IMR-90 (cell line): Measurements from ENCODE around the gene FATE1. TPM values are rescaled to one million over a fixed set of nuclear protein-coding genes. Genes with fewer than 3 reads are reported as not detected.
A peak's percentile ranks its signal among the peaks of the same experiment; 100 is the strongest.

Experiments
- ATAC-seq: fragments of 200-7000 bp; cut with Tn5 transposase; 2 replicates; pipeline ENCODE4 v1.9.1; 2020; ENCODE audit warnings: low read depth, mild to moderate bottlenecking, moderate library complexity
- BruUV-seq: library from RNA; stranded (reverse); fragments of 400-500 nt; replicated peaks from 2 replicates; lab custom pipeline; 2021; lab: Mats Ljungman, UMichigan
- CTCF ChIA-PET: fragments of 300-600 bp; formaldehyde crosslinking; extraction: SDS; loops from one replicate; lab custom pipeline; 2021; ENCODE audit warnings: antibody characterized with exemption; lab: Yijun Ruan, JAX
- POLR2A ChIA-PET: fragments of 300-600 bp; sonication (Branson Sonifier 250); formaldehyde crosslinking; loops from one replicate; lab custom pipeline; 2022; ENCODE audit warnings: antibody characterized with exemption; ENCODE audit not compliant: unreplicated experiment; lab: Charles Lee
- DNase-seq: peaks from one replicate; pipeline ENCODE4 v3.0.0; 2013
- H2AFZ ChIP-seq: replicated peaks from 2 replicates; pipeline ENCODE3; 2013; ENCODE audit warnings: low read length, mild to moderate bottlenecking; ENCODE audit not compliant: poor library complexity
- H2AK5ac ChIP-seq: 2 replicates; pipeline ENCODE4 v1.6.1; 2013; ENCODE audit warnings: low read depth, low read length, inconsistent platforms
- H2AK9ac ChIP-seq: replicated peaks from 2 replicates; pipeline ENCODE3; 2013; ENCODE audit warnings: mild to moderate bottlenecking, low read depth, low read length, moderate library complexity; ENCODE audit not compliant: poor library complexity
- H2BK120ac ChIP-seq: 2 replicates; pipeline ENCODE4 v1.6.1; 2013; ENCODE audit warnings: low read depth, low read length, inconsistent platforms
- H2BK15ac ChIP-seq: 3 replicates; pipeline ENCODE4 v1.6.1; 2013; ENCODE audit warnings: low read depth, low read length, inconsistent platforms
- H2BK20ac ChIP-seq: 2 replicates; pipeline ENCODE4 v1.6.1; 2013; ENCODE audit warnings: low read depth, mild to moderate bottlenecking, inconsistent platforms, low read length, moderate library complexity
- H2BK5ac ChIP-seq: 2 replicates; pipeline ENCODE4 v1.6.1; 2013; ENCODE audit warnings: mild to moderate bottlenecking, low read depth, low read length, inconsistent platforms; ENCODE audit not compliant: poor library complexity, severe bottlenecking
- H3K14ac ChIP-seq: replicated peaks from 2 replicates; pipeline ENCODE4 v1.6.1; 2013; ENCODE audit warnings: low read depth, low read length, inconsistent platforms
- H3K18ac ChIP-seq: 2 replicates; pipeline ENCODE4 v1.6.1; 2013; ENCODE audit warnings: low read depth, low read length, control low read depth
- H3K23ac ChIP-seq: 2 replicates; pipeline ENCODE4 v1.6.1; 2013; ENCODE audit warnings: low read depth, low read length, inconsistent platforms
- H3K27ac ChIP-seq: 2 replicates; pipeline ENCODE4 v1.5.1; 2013; ENCODE audit warnings: mild to moderate bottlenecking, control low read depth, low read length; ENCODE audit not compliant: insufficient read depth
- H3K27me3 ChIP-seq: 2 replicates; pipeline ENCODE4 v1.6.1; 2013; ENCODE audit warnings: low read length; ENCODE audit not compliant: control insufficient read depth, insufficient read depth
- H3K36me3 ChIP-seq: 2 replicates; pipeline ENCODE4 v1.6.1; 2013; ENCODE audit warnings: low read length, mixed read lengths; ENCODE audit not compliant: control insufficient read depth, insufficient read depth
- H3K4ac ChIP-seq: 2 replicates; pipeline ENCODE4 v1.6.1; 2013; ENCODE audit warnings: low read depth, low read length, inconsistent platforms
- H3K4me1 ChIP-seq: 2 replicates; pipeline ENCODE4 v1.6.1; 2013; ENCODE audit warnings: low read length, mixed read lengths; ENCODE audit not compliant: control insufficient read depth, insufficient read depth
- H3K4me2 ChIP-seq: 2 replicates; pipeline ENCODE4 v1.6.1; 2013; ENCODE audit warnings: low read depth, mild to moderate bottlenecking, control low read depth, low read length, moderate library complexity
- H3K4me3 ChIP-seq: 2 replicates; pipeline ENCODE4 v1.5.1; 2013; ENCODE audit warnings: low read depth, mild to moderate bottlenecking, control low read depth, low read length, moderate library complexity; ENCODE audit not compliant: insufficient read depth
- H3K56ac ChIP-seq: 2 replicates; pipeline ENCODE4 v1.6.1; 2013; ENCODE audit warnings: low read length, inconsistent platforms; ENCODE audit not compliant: insufficient read depth; ENCODE audit errors: extremely low read depth
- H3K79me1 ChIP-seq, 2 experiments: 2 replicates each; pipeline ENCODE4 v1.6.1; 2013; ENCODE audit warnings: low read length in 2 of 2, inconsistent platforms in 1 of 2, low read depth in 1 of 2
- H3K9ac ChIP-seq: 2 replicates; pipeline ENCODE4 v1.6.1; 2013; ENCODE audit warnings: low read depth, low read length, control low read depth
- H3K9me1 ChIP-seq: 2 replicates; pipeline ENCODE4 v1.6.1; 2013; ENCODE audit warnings: low read length, inconsistent platforms; ENCODE audit not compliant: insufficient read depth
- H3K9me3 ChIP-seq: 2 replicates; pipeline ENCODE4 v1.6.1; 2013; ENCODE audit warnings: low read length; ENCODE audit not compliant: control insufficient read depth, insufficient read depth
- H4K20me1 ChIP-seq: 2 replicates; pipeline ENCODE4 v1.6.1; 2013; ENCODE audit warnings: low read length, inconsistent platforms; ENCODE audit not compliant: insufficient read depth
- H4K5ac ChIP-seq: 2 replicates; pipeline ENCODE4 v1.6.1; 2013; ENCODE audit warnings: mild to moderate bottlenecking, low read depth, low read length, control low read depth
- H4K8ac ChIP-seq, 2 experiments: 2 replicates each; pipeline ENCODE4 v1.6.1; 2013; ENCODE audit warnings: low read depth in 2 of 2, low read length in 2 of 2, control low read depth in 1 of 2, inconsistent platforms in 1 of 2
- H4K91ac ChIP-seq: 2 replicates; pipeline ENCODE4 v1.6.1; 2013; ENCODE audit warnings: low read depth, low read length, inconsistent platforms; ENCODE audit not compliant: insufficient read depth
- BHLHE40 ChIP-seq: fragments of 150-350 bp; IDR thresholded peaks from 2 replicates; pipeline ENCODE4 v1.6.1; 2016; ENCODE audit warnings: mild to moderate bottlenecking, low read depth, low read length
- CHD1 ChIP-seq: IDR thresholded peaks from 2 replicates; pipeline ENCODE4 v1.6.1; 2012; ENCODE audit warnings: low read depth, low read length, improper control_type of control experiment
- FOS ChIP-seq: fragments of 150-350 bp; IDR thresholded peaks from 2 replicates; pipeline ENCODE4 v1.6.1; 2016; ENCODE audit warnings: low read depth, low read length
- MAFK ChIP-seq: IDR thresholded peaks from 2 replicates; pipeline ENCODE4 v1.6.1; 2012; ENCODE audit warnings: low read depth, low read length, improper control_type of control experiment
- MAZ ChIP-seq: IDR thresholded peaks from 2 replicates; pipeline ENCODE4 v1.6.1; 2012; ENCODE audit warnings: low read depth, mild to moderate bottlenecking, low read length, improper control_type of control experiment, moderate library complexity, borderline replicate concordance
- MXI1 ChIP-seq: IDR thresholded peaks from 2 replicates; pipeline ENCODE4 v1.6.1; 2012; ENCODE audit warnings: low read depth, mild to moderate bottlenecking, low read length, moderate library complexity, borderline replicate concordance
- RCOR1 ChIP-seq: IDR thresholded peaks from 2 replicates; pipeline ENCODE4 v1.6.1; 2012; ENCODE audit warnings: mild to moderate bottlenecking, low read length, improper control_type of control experiment; ENCODE audit not compliant: insufficient replicate concordance
- SMC3 ChIP-seq: fragments of 150-350 bp; IDR thresholded peaks from 2 replicates; pipeline ENCODE4 v1.6.1; 2016; ENCODE audit warnings: low read depth, mild to moderate bottlenecking, antibody characterized with exemption, low read length, moderate library complexity
- WGBS, 2 experiments: methylation state at CpG; one replicate each; pipeline versions ENCODE4 v1.1.5 to v1.1.7; 2013; ENCODE audit warnings: missing lambda C conversion rate in 2 of 2; ENCODE audit not compliant: insufficient read length in 1 of 2; ENCODE audit errors: extremely low coverage in 2 of 2; 5-methylcytosine and 5-hydroxymethylcytosine counted together
- dilution Hi-C: fragments of 300-500 bp; cut with HindIII; formaldehyde crosslinking; loops from one replicate; pipeline ENCODE4 v1.14.3; 2018; ENCODE audit warnings: low sequenced_read_pairs; ENCODE audit not compliant: unreplicated experiment
- in situ Hi-C: fragments of 300-500 bp; cut with MboI; formaldehyde crosslinking; loops from 3 replicates; pipeline ENCODE4 v1.14.3; 2019; ENCODE audit warnings: low sequenced_read_pairs, inconsistent platforms, mixed read lengths
- intact Hi-C: fragments of 100-400 bp; cut with micrococcal nuclease; formaldehyde crosslinking; loops from 2 replicates; pipeline ENCODE4 v1.10.0; 2022
- polyA plus RNA-seq, 3 experiments: library from polyadenylated mRNA; depleted of rRNA; stranded (reverse); fragments of >200 nt; gene quantifications; 2 replicates each; pipeline ENCODE4 v1.2.3, GENCODE V29; 2012; ENCODE audit warnings: low replicate concordance in 1 of 3
- total RNA-seq: library from RNA; depleted of rRNA; stranded (reverse); fragments of >200 nt; gene quantifications from 2 replicates; pipeline ENCODE4 v1.2.3, GENCODE V29; 2012
- TF ChIP-seq, protein P1 (sequence below): fragments of 150-350 bp; IDR thresholded peaks from 2 replicates; pipeline ENCODE4 v1.6.1; 2016; ENCODE audit warnings: low read depth, mild to moderate bottlenecking, low read length, moderate library complexity, borderline replicate concordance
- TF ChIP-seq, protein P2 (sequence below): fragments of 150-350 bp; IDR thresholded peaks from 2 replicates; pipeline ENCODE4 v1.6.1; 2017; ENCODE audit warnings: mild to moderate bottlenecking, antibody characterized with exemption, low read length, low read depth

Gene FATE1
- total and polyA plus RNA-seq, 2 of the 4 experiments (the other 2 are of a cell fraction): not detected

DNA sequence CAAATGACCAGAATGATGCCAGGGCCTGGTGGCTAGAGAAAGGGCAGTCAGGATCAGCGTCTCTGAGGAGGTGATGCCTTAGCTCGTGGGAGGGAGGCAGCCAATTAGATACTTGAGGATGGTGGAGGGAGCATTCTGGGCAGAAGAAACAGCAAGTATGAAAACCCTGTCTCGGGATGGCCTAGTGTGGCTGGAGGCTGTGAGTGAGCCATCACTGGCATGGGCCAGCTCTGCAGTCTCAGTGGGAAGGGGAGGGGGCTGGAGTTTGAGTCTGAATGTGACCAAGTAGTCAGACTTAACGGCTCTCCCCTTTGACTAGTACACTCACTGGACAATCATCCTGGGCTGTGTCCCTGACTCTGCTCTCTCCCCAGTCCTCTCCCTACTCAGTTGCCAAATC lies 25.8 kb downstream of the FATE1 start:
- H3K4me3 ChIP-seq: no peak overlapping the region
- CTCF ChIA-PET: no interaction called here
- H2AK5ac ChIP-seq: no peak overlapping the region
- no peak for TF ChIP-seq MAFK
- TF ChIP-seq MAZ: no peak
- TF ChIP-seq SMC3: no peak
- TF ChIP-seq, protein P1, sequence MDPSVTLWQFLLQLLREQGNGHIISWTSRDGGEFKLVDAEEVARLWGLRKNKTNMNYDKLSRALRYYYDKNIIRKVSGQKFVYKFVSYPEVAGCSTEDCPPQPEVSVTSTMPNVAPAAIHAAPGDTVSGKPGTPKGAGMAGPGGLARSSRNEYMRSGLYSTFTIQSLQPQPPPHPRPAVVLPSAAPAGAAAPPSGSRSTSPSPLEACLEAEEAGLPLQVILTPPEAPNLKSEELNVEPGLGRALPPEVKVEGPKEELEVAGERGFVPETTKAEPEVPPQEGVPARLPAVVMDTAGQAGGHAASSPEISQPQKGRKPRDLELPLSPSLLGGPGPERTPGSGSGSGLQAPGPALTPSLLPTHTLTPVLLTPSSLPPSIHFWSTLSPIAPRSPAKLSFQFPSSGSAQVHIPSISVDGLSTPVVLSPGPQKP: no peak
- TF ChIP-seq, protein P2, sequence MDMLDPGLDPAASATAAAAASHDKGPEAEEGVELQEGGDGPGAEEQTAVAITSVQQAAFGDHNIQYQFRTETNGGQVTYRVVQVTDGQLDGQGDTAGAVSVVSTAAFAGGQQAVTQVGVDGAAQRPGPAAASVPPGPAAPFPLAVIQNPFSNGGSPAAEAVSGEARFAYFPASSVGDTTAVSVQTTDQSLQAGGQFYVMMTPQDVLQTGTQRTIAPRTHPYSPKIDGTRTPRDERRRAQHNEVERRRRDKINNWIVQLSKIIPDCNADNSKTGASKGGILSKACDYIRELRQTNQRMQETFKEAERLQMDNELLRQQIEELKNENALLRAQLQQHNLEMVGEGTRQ: no peak
- no peak for TF ChIP-seq MXI1
- TF ChIP-seq BHLHE40: no peak
- TF ChIP-seq FOS: no peak
- no peak for TF ChIP-seq RCOR1
- TF ChIP-seq CHD1: no peak
- 31% methylated on average over 2 of the region's 4 CpGs; no CpG with 5 or more reads in 1 of the 2 experiments for WGBS, 2 experiments
- no peak overlapping the region for H4K8ac ChIP-seq
- intact Hi-C loops (no loop called here), in situ Hi-C loops (no loop called here), dilution Hi-C loops (no loop called here)
- H4K91ac ChIP-seq: no peak overlapping the region
- no peaks in the 10 kb centered on the region for H4K20me1 ChIP-seq
- H3K79me1 ChIP-seq: no peaks in the 10 kb centered on the region
- H3K4me2 ChIP-seq: no peak overlapping the region
- no peak overlapping the region for H2AK9ac ChIP-seq
- H2AFZ ChIP-seq: peak overlapping the region; percentile 19
- H3K14ac ChIP-seq: no peak overlapping the region
- POLR2A ChIA-PET: no interaction called here
- H3K9me3 ChIP-seq: peaks cover 11% of the 10 kb centered on the region; the same call in 1 of the 2 replicates
- ATAC-seq: no peak
- no peak overlapping the region for H4K5ac ChIP-seq
- no peak overlapping the region for H2BK20ac ChIP-seq
- no peaks in the 10 kb centered on the region for H3K4me1 ChIP-seq
- H2BK5ac ChIP-seq: no peak overlapping the region
- no peak overlapping the region for H2BK15ac ChIP-seq
- H3K36me3 ChIP-seq: no peaks in the 10 kb centered on the region
- no TSS peak for BruUV-seq
- no peak overlapping the region for H3K4ac ChIP-seq
- no peak overlapping the region for H2BK120ac ChIP-seq
- H3K18ac ChIP-seq: no peak overlapping the region
- H3K9ac ChIP-seq: no peak overlapping the region
- no peak overlapping the region for H3K27ac ChIP-seq
- no peak overlapping the region for H3K23ac ChIP-seq
- H3K9me1 ChIP-seq: no peaks in the 10 kb centered on the region
- no peak overlapping the region for H3K56ac ChIP-seq
- H3K27me3 ChIP-seq: no peaks in the 10 kb centered on the region
- DNase-seq: no peak
